Progenitor cell of endocrine pancreas (in vitro differentiated cells): ENCODE data around the gene TERF2IP. TPM values are rescaled to one million over a fixed set of nuclear protein-coding genes. Genes with fewer than 3 reads are reported as not detected.

Source experiments
- DNase-seq: peaks from one replicate; pipeline ENCODE4 v3.0.0; 2021; ENCODE audit warnings: low spot score; ENCODE audit not compliant: unreplicated experiment
- H3K27ac Mint-ChIP-seq: 2 replicates; pipeline ENCODE4 v1.8.0; 2021; ENCODE audit warnings: mild to moderate bottlenecking, moderate library complexity, mixed read lengths
- H3K27me3 Mint-ChIP-seq: 2 replicates; pipeline ENCODE4 v1.8.0; 2021; ENCODE audit warnings: mixed read lengths
- H3K36me3 Mint-ChIP-seq: 2 replicates; pipeline ENCODE4 v1.8.0; 2022; ENCODE audit warnings: mixed read lengths; ENCODE audit not compliant: insufficient read depth
- H3K4me1 Mint-ChIP-seq: 2 replicates; pipeline ENCODE4 v1.8.0; 2021; ENCODE audit warnings: low read depth, mixed read lengths
- H3K4me3 Mint-ChIP-seq: 2 replicates; pipeline ENCODE4 v1.8.0; 2021; ENCODE audit warnings: low read depth, mild to moderate bottlenecking, moderate library complexity, mixed read lengths
- H3K9me3 Mint-ChIP-seq: 2 replicates; pipeline ENCODE4 v1.8.0; 2021; ENCODE audit warnings: low read depth, mixed read lengths
- CTCF ChIP-seq: fragments of 200-600 bp; sonication (generic); IDR thresholded peaks from one replicate; pipeline ENCODE4 v1.5.0; 2021; ENCODE audit warnings: antibody characterized with exemption, mild to moderate bottlenecking; ENCODE audit not compliant: unreplicated experiment
- total RNA-seq: library from RNA; stranded (reverse); gene quantifications from 2 replicates; pipeline ENCODE4 v1.2.1, GENCODE V29; 2021

TERF2IP gene
- total RNA-seq, 1 donor from 2014 or later = 43.0 TPM

GRCh38 chr16:75697571-75697970, 50.0 kb downstream of the TERF2IP start:
- Mint-ChIP-seq H3K9me3 (no peaks in the 10 kb centered on the region), H3K36me3 (no peaks in the 10 kb centered on the region), H3K27ac (no peak overlapping the region), H3K27me3 (no peaks in the 10 kb centered on the region), H3K4me1 (no peaks in the 10 kb centered on the region), H3K4me3 (no peak overlapping the region)
- no peak for TF ChIP-seq CTCF
- no peak for DNase-seq

- no peak for DNase-seq
- Mint-ChIP-seq H3K36me3 (no peaks in the 10 kb centered on the region), H3K4me1 (no peaks in the 10 kb centered on the region), H3K9me3 (no peaks in the 10 kb centered on the region), H3K27ac (no peak within 1 kb of the TSS), H3K4me3 (no peak within 1 kb of the TSS), H3K27me3 (no peaks in the 10 kb centered on the region)
- TF ChIP-seq CTCF = no peak
These were observed 53.8 kb downstream of the TERF2IP start, which contains the start of gene DUXB for GRCh38 chr16:75701361-75701760. Gene DUXB (minus strand): TSS chr16:75701461. CDS start chr16:75701418, 43 bp downstream.

GRCh38 chr16:75702242-75702641, 54.7 kb downstream of the TERF2IP start:
- Mint-ChIP-seq H3K27me3 (no peaks in the 10 kb centered on the region), H3K4me3 (no peak overlapping the region), H3K27ac (no peak overlapping the region), H3K9me3 (peaks cover 5% of the 10 kb centered on the region), H3K4me1 (no peaks in the 10 kb centered on the region), H3K36me3 (no peaks in the 10 kb centered on the region)
- no peak for DNase-seq
- no peak for TF ChIP-seq CTCF

- H3K9me3 Mint-ChIP-seq = peaks cover 7% of the 10 kb centered on the region
- no peaks in the 10 kb centered on the region for H3K4me1 Mint-ChIP-seq
- H3K4me3 Mint-ChIP-seq = no peak overlapping the region
- no peak for DNase-seq
- TF ChIP-seq CTCF = no peak
- no peak overlapping the region for H3K27ac Mint-ChIP-seq
- H3K36me3 Mint-ChIP-seq = no peaks in the 10 kb centered on the region
- H3K27me3 Mint-ChIP-seq = no peaks in the 10 kb centered on the region
These were observed 55.7 kb downstream of the TERF2IP start for GRCh38 chr16:75703306-75703705.

Other genes starting within 250 kb of the TERF2IP start
- gene CFDP1, start 214.3 kb upstream of the TERF2IP start, total RNA-seq = 91.5 and 94.6 TPM in 2 replicates
- gene TMEM170A, start 183.1 kb upstream of the TERF2IP start, total RNA-seq = 57.4 and 61.6 TPM in 2 replicates
- gene CHST6, start 152.3 kb upstream of the TERF2IP start, total RNA-seq = 7.7 and 8.4 TPM in 2 replicates
- 0.24 and 0.93 TPM in 2 replicates for gene CHST5, start 111.7 kb upstream of the TERF2IP start, total RNA-seq
- 10.8 and 13.1 TPM in 2 replicates for gene TMEM231, start 91.5 kb upstream of the TERF2IP start, total RNA-seq
- gene GABARAPL2, start 81.4 kb upstream of the TERF2IP start, total RNA-seq = 75.0 and 79.0 TPM in 2 replicates
- 61.2 and 65.8 TPM in 2 replicates for gene ADAT1, start 24.5 kb upstream of the TERF2IP start, total RNA-seq
- 126 and 127 TPM in 2 replicates for gene KARS1, start 108 bp upstream of the TERF2IP start, total RNA-seq
- not detected in 2 replicates for gene CPHXL2, start 29.2 kb downstream of the TERF2IP start, total RNA-seq
- not detected in 2 replicates for gene DUXB, start 53.7 kb downstream of the TERF2IP start, total RNA-seq
- gene CPHXL, start 78.7 kb downstream of the TERF2IP start, total RNA-seq = not detected in 2 replicates